Stomach (tissue), 9 donors: ENCODE data around the gene POMT2. TPM values are rescaled to one million over a fixed set of nuclear protein-coding genes. Genes with fewer than 3 reads are reported as not detected.

ENCODE experiments used
- DNase-seq, 2 donors: peaks; one replicate each; pipeline versions ENCODE4 v3.0.0 to v3.0.0-alpha.2; 2013 to 2019
- H3K27ac ChIP-seq, 5 donors: fragments of 200-600 bp in 4 of 5; sonication (generic) in 4 of 5; one replicate each; pipeline ENCODE4 v1.5.1; 2013 to 2019; ENCODE audit warnings: mild to moderate bottlenecking in 1 of 5, moderate library complexity in 1 of 5
- H3K27me3 ChIP-seq, 3 donors: fragments of 200-600 bp; sonication (generic); one replicate each; pipeline ENCODE4 v1.5.1; 2017 to 2019; ENCODE audit warnings: mixed run types in 1 of 3
- H3K36me3 ChIP-seq, 4 donors: fragments of 200-600 bp; sonication (generic); 1 replicate in 3 of 4; 2 replicates in 1 of 4; pipeline ENCODE4 v1.5.1; 2016 to 2019
- H3K4me1 ChIP-seq, 4 donors: fragments of 200-600 bp; sonication (generic); one replicate each; pipeline ENCODE4 v1.5.1; 2016 to 2019
- H3K4me3 ChIP-seq, 4 donors: fragments of 200-600 bp; sonication (generic) in 3 of 4; one replicate each; pipeline ENCODE4 v1.5.1; 2016 to 2019; ENCODE audit warnings: mild to moderate bottlenecking in 1 of 4
- H3K9me3 ChIP-seq, 4 donors: fragments of 200-600 bp; sonication (generic); one replicate each; pipeline ENCODE4 v1.5.1; 2016 to 2019
- EP300 ChIP-seq: sonication (generic); formaldehyde crosslinking; IDR thresholded peaks from one replicate; pipeline ENCODE4 v1.6.1; 2017; ENCODE audit warnings: antibody characterized with exemption
- POLR2A ChIP-seq, 4 donors: fragments of 450-650 bp; IDR thresholded peaks; one replicate each; pipeline ENCODE4 v1.6.1; 2016; ENCODE audit warnings: antibody characterized with exemption in 4 of 4, control low read depth in 2 of 4, mild to moderate bottlenecking in 1 of 4, moderate library complexity in 1 of 4
- POLR2AphosphoS5 ChIP-seq, 3 donors: sonication (generic); formaldehyde crosslinking; IDR thresholded peaks; one replicate each; pipeline ENCODE4 v1.6.1; 2016; ENCODE audit warnings: antibody characterized with exemption in 3 of 3
- WGBS, 5 donors: extraction: QIAGEN DNeasy Blood & Tissue Kit in 3 of 5; methylation state at CpG; one replicate each; pipeline versions ENCODE4 v1.1.5 to v1.1.7; 2013 to 2018; 5-methylcytosine and 5-hydroxymethylcytosine counted together
- intact Hi-C: fragments of 100-400 bp; cut with DNase I; formaldehyde crosslinking; loops from one replicate; pipeline ENCODE4 v1.15.1; 2023; ENCODE audit warnings: low total_unique reads
- polyA plus RNA-seq, 3 donors: library from polyadenylated mRNA; stranded (reverse); fragments of 200-250 nt; gene quantifications; one replicate each; pipeline ENCODE4 v1.2.3, GENCODE V29; 2013
- total RNA-seq, 5 donors: library from RNA; depleted of rRNA; stranded (reverse); fragments of >200 nt; gene quantifications; one replicate each; pipeline versions ENCODE4 v1.1.0 to v1.2.3, GENCODE V29; 2014 to 2016
- TF ChIP-seq, protein P1 (sequence below), 7 experiments: fragments of 450-650 bp in 4 of 7; fragments of 200-600 bp in 3 of 7; sonication (generic) in 3 of 7; IDR thresholded peaks; one replicate each; pipeline ENCODE4 v1.5.1; 2016 to 2019; ENCODE audit warnings: antibody characterized with exemption in 7 of 7, control low read depth in 2 of 7, mild to moderate bottlenecking in 1 of 7
- donor health status: healthy with polysubstance abuse.
- donor health status: Bipolar disorder and iron deficiency.
- donor health status: healthy.

The POMT2 gene
- total and polyA plus RNA-seq, 8 donors = 7.3 to 33.8 (median 12.2) TPM

DNA sequence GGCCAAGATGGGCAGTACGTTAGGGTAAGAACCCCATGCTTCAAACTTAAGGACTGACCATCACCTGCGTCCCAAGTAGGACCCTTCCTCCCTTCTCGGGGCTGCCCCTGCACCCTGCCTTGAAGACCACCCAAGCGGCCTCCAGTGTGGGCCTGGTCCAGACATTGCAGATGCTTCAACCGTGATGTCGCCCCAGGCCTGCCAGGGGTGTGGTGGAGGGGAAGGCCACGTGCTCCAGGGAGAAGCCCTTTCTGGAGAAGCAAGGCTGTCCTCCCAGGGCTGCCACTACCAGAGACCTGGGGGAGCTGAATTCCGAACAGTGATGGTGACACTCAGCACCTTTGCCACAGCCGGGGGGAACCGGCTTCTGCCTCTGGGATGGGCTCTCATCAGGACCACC is 63.0 kb downstream of the POMT2 start:
- peaks cover 0 to 38% (median 3%) of the 10 kb centered on the region in 3 donors for H3K27me3 ChIP-seq
- 45 to 92% (median 89%) methylated on average over 4 to 10 of the region's 10 CpGs for WGBS, 5 donors
- H3K36me3 ChIP-seq = no peaks in the 10 kb centered on the region
- H3K27ac ChIP-seq = no peak overlapping the region
- intact Hi-C loops = no loop called here
- no peak for DNase-seq
- TF ChIP-seq POLR2AphosphoS5 (IDR thresholded peaks at IDR 0.05) (no peak), EP300 (no peak), POLR2A (IDR thresholded peaks at IDR 0.05) (no peak)
- TF ChIP-seq, protein P1, sequence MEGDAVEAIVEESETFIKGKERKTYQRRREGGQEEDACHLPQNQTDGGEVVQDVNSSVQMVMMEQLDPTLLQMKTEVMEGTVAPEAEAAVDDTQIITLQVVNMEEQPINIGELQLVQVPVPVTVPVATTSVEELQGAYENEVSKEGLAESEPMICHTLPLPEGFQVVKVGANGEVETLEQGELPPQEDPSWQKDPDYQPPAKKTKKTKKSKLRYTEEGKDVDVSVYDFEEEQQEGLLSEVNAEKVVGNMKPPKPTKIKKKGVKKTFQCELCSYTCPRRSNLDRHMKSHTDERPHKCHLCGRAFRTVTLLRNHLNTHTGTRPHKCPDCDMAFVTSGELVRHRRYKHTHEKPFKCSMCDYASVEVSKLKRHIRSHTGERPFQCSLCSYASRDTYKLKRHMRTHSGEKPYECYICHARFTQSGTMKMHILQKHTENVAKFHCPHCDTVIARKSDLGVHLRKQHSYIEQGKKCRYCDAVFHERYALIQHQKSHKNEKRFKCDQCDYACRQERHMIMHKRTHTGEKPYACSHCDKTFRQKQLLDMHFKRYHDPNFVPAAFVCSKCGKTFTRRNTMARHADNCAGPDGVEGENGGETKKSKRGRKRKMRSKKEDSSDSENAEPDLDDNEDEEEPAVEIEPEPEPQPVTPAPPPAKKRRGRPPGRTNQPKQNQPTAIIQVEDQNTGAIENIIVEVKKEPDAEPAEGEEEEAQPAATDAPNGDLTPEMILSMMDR (IDR thresholded peaks at IDR 0.05) = no peak
- H3K4me1 ChIP-seq = no peaks in the 10 kb centered on the region
- no peak overlapping the region for H3K4me3 ChIP-seq
- no peaks in the 10 kb centered on the region for H3K9me3 ChIP-seq

DNA sequence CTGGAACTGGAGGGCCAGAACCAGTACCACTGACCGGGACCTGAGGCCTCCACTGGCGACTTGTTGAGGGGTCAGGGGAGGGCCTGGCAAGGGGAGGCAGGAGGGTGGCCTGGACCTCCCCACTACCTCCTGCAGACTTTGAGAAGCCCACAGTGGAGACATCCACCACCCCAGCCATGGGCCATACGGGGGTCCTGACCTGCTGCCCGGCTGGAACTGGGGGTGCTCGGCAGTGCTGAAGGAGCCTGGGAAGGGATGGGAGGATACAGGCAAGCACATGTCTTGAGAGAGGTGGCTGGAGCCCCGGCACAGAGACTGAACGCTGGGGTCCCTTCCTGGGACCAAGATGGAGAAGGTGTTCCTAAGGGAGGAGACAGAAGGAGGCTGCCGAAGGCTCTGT is 64.0 kb downstream of the POMT2 start:
- peaks cover 0 to 38% (median 3%) of the 10 kb centered on the region in 3 donors for H3K27me3 ChIP-seq
- no peak for DNase-seq
- H3K9me3 ChIP-seq = no peaks in the 10 kb centered on the region
- no peaks in the 10 kb centered on the region for H3K4me1 ChIP-seq
- TF ChIP-seq, protein P1 (IDR thresholded peaks at IDR 0.05) = no peak
- intact Hi-C loops = no loop called here
- H3K27ac ChIP-seq = no peak overlapping the region
- no peaks in the 10 kb centered on the region for H3K36me3 ChIP-seq
- whole genome bisulfite sequencing, 5 donors = 88 to 96% (median 92%) methylated on average over 8 of the region's 8 CpGs
- no peak overlapping the region for H3K4me3 ChIP-seq

DNA sequence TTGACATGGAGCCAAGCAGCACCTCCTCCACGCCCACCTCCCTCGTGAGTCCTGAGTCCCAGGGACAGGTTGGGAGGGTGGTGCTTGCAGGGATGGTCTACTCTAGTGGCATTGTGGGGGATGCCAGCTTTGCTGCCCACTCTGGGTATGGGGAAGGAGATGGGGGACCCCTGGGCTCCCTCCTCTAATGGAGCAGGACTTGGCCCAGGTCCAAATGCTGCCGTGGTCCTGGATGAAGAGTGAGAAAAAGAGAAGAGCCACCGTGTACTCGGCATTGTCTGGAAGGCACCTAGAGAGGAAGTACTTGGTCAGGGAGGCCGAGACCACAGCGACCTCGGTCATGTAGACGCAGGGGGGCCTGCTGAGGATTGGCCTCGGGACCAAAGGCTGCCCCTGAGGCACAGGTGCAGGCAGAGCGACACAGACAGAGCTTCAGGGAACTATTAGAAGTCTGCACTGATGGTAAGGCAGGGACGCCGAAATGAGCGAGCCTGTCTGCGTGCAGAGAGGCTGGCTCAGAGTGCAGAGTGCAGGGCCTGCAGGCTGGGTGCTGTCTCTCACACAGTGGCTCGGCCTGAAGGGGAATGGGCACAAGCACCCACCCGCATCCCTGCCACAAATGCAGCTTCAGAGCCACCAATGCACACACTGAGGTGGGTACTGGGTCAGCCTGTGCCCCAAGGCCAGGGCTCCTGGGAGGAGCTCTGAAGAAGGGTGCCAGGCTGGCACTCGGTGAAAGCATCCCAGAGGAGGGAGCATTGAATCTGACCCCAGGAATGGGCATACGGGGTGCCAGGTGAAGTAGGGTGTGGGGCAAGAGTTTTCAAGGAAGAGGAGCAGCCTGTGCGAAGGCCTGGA is 67.1 kb downstream of the POMT2 start:
- H3K36me3 ChIP-seq = no peaks in the 10 kb centered on the region
- TF ChIP-seq POLR2A (IDR thresholded peaks at IDR 0.05) (no peak), EP300 (no peak), POLR2AphosphoS5 (IDR thresholded peaks at IDR 0.05) (no peak)
- DNase-seq = no peak

DNA sequence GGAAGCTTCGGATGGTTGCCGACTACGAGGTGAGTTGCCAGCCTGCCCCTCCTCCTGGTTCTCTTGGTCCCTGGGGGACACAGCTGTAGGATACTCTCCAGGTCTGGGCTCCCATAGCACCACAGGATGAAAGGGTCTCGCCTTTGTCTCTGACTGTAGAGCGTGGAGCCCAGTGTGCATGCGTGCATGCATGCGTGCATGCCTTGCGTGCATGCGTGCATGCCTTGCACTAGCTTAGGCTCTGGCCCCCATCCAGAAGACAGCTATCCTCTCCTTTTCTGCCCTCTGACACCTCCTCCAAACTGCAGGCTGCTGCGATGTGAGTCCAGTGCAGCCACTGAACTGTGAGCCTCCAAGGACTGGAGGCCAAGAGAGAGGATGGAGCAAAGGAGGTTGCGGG is 68.8 kb downstream of the POMT2 start:
- no peak overlapping the region for H3K27ac ChIP-seq
- DNase-seq = no peak
- H3K9me3 ChIP-seq = no peaks in the 10 kb centered on the region
- no peak overlapping the region for H3K4me3 ChIP-seq
- H3K4me1 ChIP-seq = no peaks in the 10 kb centered on the region
- H3K36me3 ChIP-seq = no peaks in the 10 kb centered on the region
- H3K27me3 ChIP-seq = no peaks in the 10 kb centered on the region
- TF ChIP-seq POLR2A (IDR thresholded peaks at IDR 0.05) (no peak), EP300 (no peak), POLR2AphosphoS5 (IDR thresholded peaks at IDR 0.05) (no peak)
- TF ChIP-seq, protein P1 (IDR thresholded peaks at IDR 0.05) = no peak
- WGBS, 5 donors = 83 to 93% (median 91%) methylated on average over 11 of the region's 11 CpGs
- intact Hi-C loops = no loop called here

More for the DNA sequence above, 67.1 kb downstream of the POMT2 start:
- intact Hi-C loops = no loop called here
- WGBS, 5 donors = 60 to 71% (median 67%) methylated on average over 15 to 20 of the region's 20 CpGs
- no peak overlapping the region for H3K27ac ChIP-seq
- H3K9me3 ChIP-seq = no peaks in the 10 kb centered on the region
- H3K27me3 ChIP-seq = peaks cover 0 to 10% (median 0%) of the 10 kb centered on the region in 3 donors
- no peak overlapping the region for H3K4me3 ChIP-seq
- no peaks in the 10 kb centered on the region for H3K4me1 ChIP-seq

DNA sequence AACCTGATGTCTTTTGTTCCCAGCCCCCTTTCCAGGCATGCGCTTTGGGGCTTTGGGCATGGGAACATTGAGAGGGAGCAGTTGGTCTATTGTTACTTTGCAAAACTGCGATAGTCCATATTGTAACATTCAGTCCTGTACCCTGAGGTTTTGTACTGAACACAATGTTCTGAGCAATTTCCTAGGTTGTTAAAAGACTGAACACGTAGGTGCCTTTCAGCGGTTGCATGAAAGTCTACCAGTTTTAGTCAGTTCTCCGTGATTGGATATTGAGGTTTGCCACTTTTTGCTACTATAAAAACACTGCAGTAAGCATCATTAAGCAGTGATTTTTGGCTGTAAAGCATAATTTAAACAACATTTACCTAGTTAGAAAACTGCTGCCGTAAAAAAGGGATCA is 69.8 kb downstream of the POMT2 start:
- intact Hi-C loops = no loop called here
- Histone ChIP-seq H3K9me3 (no peaks in the 10 kb centered on the region), H3K27me3 (no peaks in the 10 kb centered on the region), H3K36me3 (no peaks in the 10 kb centered on the region), H3K27ac (no peak overlapping the region), H3K4me3 (no peak overlapping the region), H3K4me1 (no peaks in the 10 kb centered on the region)
- WGBS, 5 donors = 85 to 92% (median 91%) methylated on average over 6 of the region's 6 CpGs
- TF ChIP-seq POLR2AphosphoS5 (IDR thresholded peaks at IDR 0.05) = no peak
- no peak for TF ChIP-seq EP300
- TF ChIP-seq POLR2A (IDR thresholded peaks at IDR 0.05) = no peak
- TF ChIP-seq, protein P1 (IDR thresholded peaks at IDR 0.05) = no peak
- DNase-seq = no peak
